T-helper 22 cell (primary cell): ENCODE measurements around the gene SOCS3.

Source experiments
- DNase-seq: peaks from one replicate; pipeline ENCODE4 v3.0.0-alpha.2; 2020; ENCODE audit warnings: low read depth

The SOCS3 gene

GRCh38 chr17:78390241-78391050, 30.6 kb upstream of the SOCS3 start:
- DNase-seq, result no peak

GRCh38 chr17:78387977-78388941, 28.4 kb upstream of the SOCS3 start:
- no peak for DNase-seq

GRCh38 chr17:78384479-78385175, 24.8 kb upstream of the SOCS3 start:
- no peak for DNase-seq

GRCh38 chr17:78383725-78384471, 24.0 kb upstream of the SOCS3 start:
- DNase-seq, result no peak

- DNase-seq, result peak; percentile 67
These were observed 21.8 kb upstream of the SOCS3 start for GRCh38 chr17:78381601-78382232.

GRCh38 chr17:78380370-78380769, 20.5 kb upstream of the SOCS3 start:
- DNase-seq, result no peak

GRCh38 chr17:78379131-78379491, 19.2 kb upstream of the SOCS3 start:
- no peak for DNase-seq

- peak; percentile 60 for DNase-seq
These were observed 18.6 kb upstream of the SOCS3 start, which contains the start of gene PGS1 for GRCh38 chr17:78378225-78379130. Gene PGS1, plus strand, starts transcription at chr17:78378649. Its CDS starts 17 bp downstream, at chr17:78378666.

GRCh38 chr17:78377858-78378224, 18.0 kb upstream of the SOCS3 start:
- no peak for DNase-seq

GRCh38 chr17:78376161-78376560, 16.3 kb upstream of the SOCS3 start:
- DNase-seq, result no peak

GRCh38 chr17:78375401-78376151, 15.7 kb upstream of the SOCS3 start:
- no peak for DNase-seq

- no peak for DNase-seq
These were observed 14.9 kb upstream of the SOCS3 start for GRCh38 chr17:78374631-78375274.

GRCh38 chr17:78374189-78374588, 14.3 kb upstream of the SOCS3 start:
- DNase-seq, result no peak

GRCh38 chr17:78372841-78373240, 13.0 kb upstream of the SOCS3 start:
- no peak for DNase-seq

GRCh38 chr17:78371056-78371455, 11.2 kb upstream of the SOCS3 start:
- DNase-seq, result no peak

GRCh38 chr17:78369791-78370381, 10.0 kb upstream of the SOCS3 start:
- no peak for DNase-seq

- DNase-seq, result no peak
These were observed 9.1 kb upstream of the SOCS3 start for GRCh38 chr17:78368854-78369495.

- no peak for DNase-seq
These were observed 8.5 kb upstream of the SOCS3 start for GRCh38 chr17:78368348-78368747.
